GM18951 (cell line): ENCODE data around the gene ST6GALNAC3.

ENCODE experiments used
- POLR2A ChIP-seq: IDR thresholded peaks from 4 replicates; pipeline ENCODE4 v1.6.1; 2011; ENCODE audit warnings: mild to moderate bottlenecking; ENCODE audit not compliant: insufficient read length, insufficient read depth; ENCODE audit errors: extremely low read depth
- in situ Hi-C: fragments of 300-500 bp; cut with MboI; formaldehyde crosslinking; loops from one replicate; pipeline ENCODE4 v1.12.0; 2022; ENCODE audit warnings: low sequenced_read_pairs, mixed read lengths, inconsistent platforms; ENCODE audit not compliant: unreplicated experiment

The ST6GALNAC3 gene

DNA sequence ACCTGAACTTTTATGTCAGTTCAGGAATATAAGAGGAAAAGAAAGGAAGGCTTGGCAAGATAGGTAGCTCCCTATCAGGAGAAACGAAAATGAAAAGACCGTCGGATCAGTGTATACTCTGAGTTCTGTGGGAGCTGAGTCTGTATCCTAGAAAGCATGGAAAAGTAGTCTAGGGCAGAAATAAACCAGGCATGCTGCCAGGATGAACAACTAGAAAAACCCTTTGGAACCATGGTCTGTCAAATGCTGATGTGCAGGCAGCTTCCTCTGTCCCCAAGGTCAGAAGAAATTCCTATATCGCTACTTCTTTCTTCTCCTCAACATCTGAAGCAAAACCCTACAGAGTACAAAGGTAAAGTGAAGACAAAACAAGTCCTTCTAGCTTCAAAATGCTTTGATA lies 268.8 kb downstream of the ST6GALNAC3 start:
- in situ Hi-C loops, result no loop called here
- TF ChIP-seq POLR2A, result no peak

DNA sequence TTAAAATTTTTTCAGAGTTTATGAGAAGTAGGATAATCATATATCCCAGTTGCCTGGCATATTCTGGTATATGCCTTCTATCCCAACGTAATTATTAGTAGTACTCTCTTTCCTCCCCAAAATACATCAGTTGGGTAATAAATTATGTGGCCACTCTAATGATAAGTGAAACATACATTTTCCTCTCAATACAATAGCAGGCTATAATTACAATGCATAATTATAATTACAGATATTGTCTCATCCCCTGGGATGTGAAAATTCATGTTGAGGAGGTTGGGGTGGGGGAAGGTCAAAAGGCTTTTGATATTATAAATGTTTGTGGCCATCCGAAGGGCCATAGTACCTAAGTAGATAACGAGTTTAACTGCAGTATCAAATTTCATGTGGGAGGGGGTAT lies 277.1 kb downstream of the ST6GALNAC3 start:
- TF ChIP-seq POLR2A, result no peak
- in situ Hi-C loops, result no loop called here

DNA sequence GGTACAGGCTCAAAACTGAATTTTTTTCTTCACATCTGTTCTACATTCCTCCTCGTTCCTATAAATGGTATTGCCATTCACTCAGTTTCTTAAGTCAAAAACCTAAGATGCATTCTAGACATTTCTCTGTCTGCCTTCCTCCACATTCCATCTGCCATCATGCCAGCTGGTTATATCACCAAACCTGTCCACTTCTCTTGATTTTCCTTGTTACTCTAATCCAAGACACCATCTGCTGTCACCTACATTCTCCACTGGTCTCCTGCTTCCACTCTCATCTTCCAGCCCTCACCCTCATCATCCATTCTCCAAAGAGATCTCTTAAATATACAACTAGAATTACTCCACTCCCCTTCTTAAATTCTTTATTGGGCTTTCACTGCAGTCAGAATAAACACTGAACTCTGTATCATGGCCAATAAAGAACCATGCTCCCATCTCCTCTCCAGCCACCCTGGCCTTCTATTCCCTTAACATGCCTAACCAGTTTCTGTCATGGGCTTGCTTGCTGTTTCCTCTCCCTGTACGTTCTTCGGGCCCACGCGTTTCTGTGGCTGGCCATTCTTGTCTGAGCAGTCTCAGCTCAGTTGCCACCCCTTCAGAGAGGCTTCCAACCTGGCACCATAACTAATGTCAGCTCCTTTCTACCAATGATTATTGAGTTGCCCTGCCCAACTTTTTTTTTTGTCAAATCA lies 278.3 kb downstream of the ST6GALNAC3 start:
- TF ChIP-seq POLR2A, result no peak
- in situ Hi-C loops, result no loop called here

DNA sequence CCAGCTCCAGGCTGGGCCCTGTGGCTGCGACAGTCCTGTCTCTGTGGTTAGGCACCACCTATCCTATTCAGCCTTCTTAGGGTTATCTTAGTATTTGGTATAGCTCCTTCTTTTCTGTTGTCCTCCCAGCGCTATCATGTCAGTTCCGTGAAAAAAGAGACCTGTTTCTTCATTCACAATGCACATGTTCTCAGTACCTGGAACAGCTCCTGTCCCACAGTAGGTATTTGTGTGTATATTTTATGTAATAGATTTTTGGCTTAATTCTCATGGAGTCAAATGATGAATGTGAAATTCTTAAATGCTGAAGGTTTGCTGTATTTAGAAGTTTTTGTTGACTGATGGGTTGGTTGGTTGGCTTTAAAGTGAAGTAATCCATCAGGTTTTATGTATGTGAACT lies 279.7 kb downstream of the ST6GALNAC3 start:
- in situ Hi-C loops, result no loop called here
- no peak for TF ChIP-seq POLR2A

DNA sequence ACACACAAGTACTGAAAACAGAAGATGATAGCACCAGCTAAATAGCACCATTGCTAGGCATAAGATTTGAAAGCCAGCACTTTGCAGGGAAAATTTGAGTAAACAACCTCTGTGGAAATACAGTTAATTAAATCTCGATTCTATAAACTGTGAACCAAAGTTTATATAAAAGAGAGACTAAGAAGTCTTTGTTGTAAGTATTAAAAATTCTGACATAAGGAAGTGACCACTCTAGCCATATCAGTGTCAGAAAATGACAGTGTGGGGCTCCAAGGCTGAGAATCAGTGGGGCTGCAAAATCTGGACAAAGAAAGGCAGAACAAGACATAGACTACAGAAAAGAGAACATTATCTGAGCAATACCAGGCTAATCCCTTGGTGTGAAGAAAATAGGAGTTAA lies 292.2 kb downstream of the ST6GALNAC3 start:
- TF ChIP-seq POLR2A, result no peak
- in situ Hi-C loops, result no loop called here

DNA sequence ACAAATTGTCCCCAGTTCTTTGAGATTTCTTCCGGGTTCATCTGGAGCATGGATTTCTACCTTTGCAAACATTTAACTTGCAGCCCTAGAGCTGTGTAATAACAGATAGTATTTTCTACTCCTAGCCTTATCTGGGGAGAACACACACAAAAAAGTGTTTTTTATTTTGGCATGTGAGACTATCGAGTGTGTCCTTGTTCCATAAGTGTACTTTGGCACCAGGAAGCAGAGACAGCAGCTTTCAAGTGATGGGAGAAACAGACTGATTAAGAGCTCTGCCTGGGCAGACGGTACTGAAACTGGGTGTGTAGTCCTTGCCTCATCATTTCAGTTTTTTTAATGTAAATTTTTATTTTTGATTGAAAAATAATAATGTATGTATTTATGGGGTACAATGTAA lies 297.4 kb downstream of the ST6GALNAC3 start:
- in situ Hi-C loops, result no loop called here
- TF ChIP-seq POLR2A, result no peak

DNA sequence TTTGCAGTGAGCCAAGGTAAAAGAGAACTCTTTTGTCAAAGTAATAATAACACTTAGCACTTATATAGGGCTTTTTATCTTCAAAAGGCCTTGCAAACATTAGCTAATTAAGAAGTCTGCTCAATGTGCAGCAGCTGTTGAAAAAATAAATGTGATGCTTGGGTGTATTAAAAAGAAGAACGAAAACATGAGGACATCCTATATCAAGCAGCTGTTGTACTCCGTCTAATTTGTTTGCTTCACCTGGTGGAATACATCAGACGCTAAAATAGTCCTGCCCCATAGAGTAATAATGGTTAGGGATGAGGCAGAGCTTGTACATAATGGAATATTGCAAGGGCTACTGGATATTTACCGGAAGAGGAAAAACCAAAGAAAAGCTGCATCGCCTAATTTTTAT lies 299.5 kb downstream of the ST6GALNAC3 start:
- in situ Hi-C loops, result no loop called here
- TF ChIP-seq POLR2A, result no peak

DNA sequence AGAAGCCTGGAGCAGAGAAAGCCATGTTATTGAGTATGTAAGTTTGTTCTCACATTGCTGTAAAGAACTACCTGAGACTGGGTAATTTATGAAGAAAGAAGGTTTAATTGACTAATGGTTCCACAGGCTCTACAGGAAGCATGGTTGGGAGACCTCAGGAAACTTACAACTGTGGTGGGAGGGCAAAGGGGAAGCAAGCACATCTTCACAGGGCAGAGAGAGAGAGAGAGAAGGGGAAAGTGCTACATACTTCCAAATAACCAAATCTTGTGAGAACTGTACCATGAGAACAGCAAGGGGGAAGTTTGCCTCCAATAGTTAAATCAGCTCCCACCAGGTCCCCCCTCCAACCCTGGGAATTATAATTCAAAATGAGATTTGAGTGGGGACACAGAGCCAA lies 302.7 kb downstream of the ST6GALNAC3 start:
- no peak for TF ChIP-seq POLR2A
- in situ Hi-C loops, result no loop called here

DNA sequence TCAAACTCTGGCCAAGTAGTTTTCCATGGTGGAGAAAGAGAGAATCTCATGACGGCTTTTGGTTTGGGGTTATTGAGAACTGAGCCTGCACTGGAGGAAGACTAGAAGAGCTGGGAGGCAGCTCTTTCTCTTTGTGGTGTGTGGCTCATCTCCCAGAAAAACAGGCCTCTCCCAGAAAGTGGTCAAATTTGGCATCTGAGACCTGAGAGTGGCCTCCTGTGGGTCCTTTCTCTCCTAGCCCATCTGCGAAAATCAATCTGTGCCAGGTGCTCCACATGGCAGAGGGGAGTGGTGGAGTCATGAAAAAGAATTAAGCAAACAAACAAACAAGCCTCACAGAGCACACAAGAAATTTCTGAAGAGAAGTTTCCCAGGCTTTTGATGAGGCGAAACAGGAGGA lies 305.0 kb downstream of the ST6GALNAC3 start:
- TF ChIP-seq POLR2A, result no peak
- in situ Hi-C loops, result no loop called here

DNA sequence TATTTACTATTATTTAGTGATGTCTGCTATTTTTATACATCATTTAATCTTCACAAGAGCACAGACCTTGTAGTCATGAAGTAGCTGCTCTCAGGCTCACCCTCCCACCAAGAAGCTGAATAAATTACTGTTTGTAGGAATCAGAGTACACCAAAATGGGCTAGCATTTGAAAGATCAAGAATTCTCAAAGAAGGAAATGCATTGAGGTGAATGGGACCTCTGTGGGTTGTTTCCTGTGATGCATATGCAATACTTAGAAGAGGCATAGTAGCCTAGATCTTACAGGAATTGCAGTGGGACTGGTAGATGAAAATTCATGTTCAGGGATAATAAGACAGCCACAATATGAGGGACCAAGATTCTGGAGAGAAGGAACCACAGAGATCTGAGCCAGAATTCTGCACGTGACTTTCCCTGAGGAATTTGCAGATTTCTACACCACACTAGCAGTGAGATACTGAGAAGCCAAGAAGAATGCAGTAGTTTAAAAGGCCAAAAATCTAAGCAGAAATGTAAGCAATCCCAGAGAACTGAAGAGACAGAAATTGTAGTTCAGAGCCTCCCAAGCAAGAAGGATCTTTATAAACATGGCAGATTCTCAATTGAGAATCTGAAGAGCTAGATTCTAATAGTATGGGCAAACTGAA lies 307.0 kb downstream of the ST6GALNAC3 start:
- in situ Hi-C loops, result no loop called here
- TF ChIP-seq POLR2A, result no peak

DNA sequence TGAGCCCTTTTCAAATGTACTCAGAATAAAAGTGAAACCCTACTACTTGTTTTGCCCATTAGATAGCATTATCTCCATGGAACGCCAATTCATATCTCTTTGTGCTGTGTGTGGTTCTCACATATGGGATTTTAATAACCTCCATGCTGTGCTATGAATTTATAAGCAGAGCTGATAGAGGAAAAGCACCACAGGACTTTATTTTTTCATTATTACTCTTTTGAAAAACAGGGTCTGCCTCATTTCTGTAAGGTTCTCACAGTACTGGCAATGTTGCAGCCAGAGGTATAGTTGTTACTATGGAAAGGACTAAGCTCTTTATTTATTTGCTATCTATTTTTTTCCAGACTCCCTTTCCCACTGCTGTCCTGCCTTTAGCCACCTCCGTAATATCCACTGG lies 313.7 kb downstream of the ST6GALNAC3 start:
- in situ Hi-C loops, result no loop called here
- no peak for TF ChIP-seq POLR2A

DNA sequence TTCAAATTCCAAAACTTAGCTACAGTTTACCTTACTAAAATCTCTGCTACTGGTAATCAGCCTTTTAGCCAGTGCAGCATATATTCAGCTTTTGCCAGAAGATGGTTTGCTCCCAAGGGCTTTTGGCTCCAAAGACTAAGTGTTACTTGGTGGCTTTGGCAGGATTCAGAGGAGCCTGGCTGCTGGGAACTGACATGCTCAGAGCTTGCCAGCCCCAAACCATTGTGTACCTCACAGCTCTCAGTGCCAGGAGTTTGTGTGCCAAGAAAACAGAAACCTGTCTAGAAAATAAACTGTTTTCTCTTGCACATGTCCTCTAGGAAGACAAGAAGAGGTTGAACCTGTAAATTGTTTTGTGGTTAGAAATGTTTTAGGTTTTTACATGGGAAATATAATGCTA lies 315.9 kb downstream of the ST6GALNAC3 start:
- in situ Hi-C loops, result no loop called here
- no peak for TF ChIP-seq POLR2A

DNA sequence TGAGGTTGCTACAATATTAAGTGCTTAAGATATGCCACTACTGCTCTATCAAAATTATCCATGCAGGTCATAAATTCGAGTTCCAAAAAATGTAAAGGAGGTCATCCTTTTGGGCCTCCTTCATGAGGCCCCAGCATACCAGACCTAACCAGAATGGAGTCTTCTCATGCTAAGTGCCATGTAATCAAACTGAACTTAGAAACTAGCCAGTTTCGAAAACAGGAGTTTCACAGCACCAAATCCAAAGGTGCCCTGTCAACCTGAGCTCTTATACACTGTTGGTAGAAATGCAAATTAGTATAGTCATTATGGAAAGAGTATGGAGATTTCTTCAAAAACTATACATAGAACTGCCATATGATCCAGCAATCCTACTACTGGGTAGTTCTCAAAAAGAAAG lies 320.5 kb downstream of the ST6GALNAC3 start:
- no peak for TF ChIP-seq POLR2A
- in situ Hi-C loops, result no loop called here

DNA sequence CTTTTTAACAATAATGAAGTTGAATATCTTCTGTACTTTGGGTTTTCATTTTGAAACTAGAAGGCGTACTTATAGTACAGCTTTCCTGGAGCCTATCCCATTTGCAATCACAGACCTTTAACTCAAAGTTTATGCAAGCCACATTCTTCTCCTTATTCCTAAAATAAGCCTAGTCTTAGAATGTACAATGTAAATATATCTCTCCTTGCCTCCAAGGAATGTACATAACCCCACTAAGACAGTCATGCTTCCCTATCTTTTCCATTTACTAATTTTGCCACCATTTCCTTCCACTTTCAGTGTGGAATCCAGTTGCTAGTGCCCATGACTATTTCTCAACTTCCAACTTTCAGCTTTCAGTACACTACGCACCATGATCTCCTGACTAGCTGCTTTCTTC lies 327.6 kb downstream of the ST6GALNAC3 start:
- no peak for TF ChIP-seq POLR2A
- in situ Hi-C loops, result no loop called here

DNA sequence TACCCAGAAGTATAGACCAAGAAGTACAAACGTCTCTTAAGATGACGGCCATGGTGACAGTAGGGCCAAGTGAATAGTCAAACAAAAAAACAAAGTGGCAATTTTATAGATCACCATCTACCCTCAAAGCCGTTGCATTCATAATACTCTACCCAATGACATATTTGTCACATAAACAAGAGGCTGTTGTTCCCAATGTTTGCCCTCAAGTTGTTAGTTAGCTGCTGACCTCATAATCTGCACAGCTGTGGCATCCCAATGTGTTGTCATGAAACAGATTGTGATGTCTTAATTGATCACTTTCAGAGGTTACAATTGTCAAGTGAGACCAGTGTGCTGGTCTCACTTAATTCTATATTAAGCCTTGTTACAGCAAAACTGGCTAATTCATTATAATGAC lies 333.8 kb downstream of the ST6GALNAC3 start:
- in situ Hi-C loops, result no loop called here
- TF ChIP-seq POLR2A, result no peak

DNA sequence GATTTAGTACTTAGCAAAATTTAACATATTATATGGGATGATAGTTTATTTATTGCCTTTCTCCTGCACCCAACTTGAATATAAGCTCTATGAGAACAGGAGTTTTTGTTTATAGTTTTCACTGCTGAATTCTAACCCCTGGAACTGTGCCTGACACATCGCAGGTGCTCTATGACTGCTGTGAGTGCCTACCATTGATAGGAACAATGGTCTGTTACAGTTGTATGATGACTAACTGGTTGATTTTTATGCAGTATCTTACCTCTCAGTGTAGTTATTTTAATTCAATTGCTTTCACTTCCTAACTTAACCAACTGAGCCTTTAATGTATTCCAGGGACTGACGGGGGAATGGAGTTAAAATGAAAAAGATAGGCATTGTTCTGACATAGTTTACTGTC lies 336.0 kb downstream of the ST6GALNAC3 start:
- in situ Hi-C loops, result no loop called here
- no peak for TF ChIP-seq POLR2A
